Endothelial cell of umbilical vein (primary cell): ENCODE measurements around the gene NUCKS1. TPM values are rescaled to one million over a fixed set of nuclear protein-coding genes. Genes with fewer than 3 reads are reported as not detected.

Experiments
- BruUV-seq: library from RNA; stranded (reverse); fragments of 400-500 nt; replicated peaks from 2 replicates; lab custom pipeline; 2021; lab: Mats Ljungman, UMichigan
- CTCF ChIA-PET: fragments of 300-600, 350-600 bp; sonication (Branson Sonifier 250); formaldehyde crosslinking; loops from one replicate; lab custom pipeline; 2021; ENCODE audit warnings: antibody characterized with exemption, inconsistent platforms; lab: Charles Lee
- POLR2A ChIA-PET: fragments of 300-600, 350-600 bp; sonication (Branson Sonifier 250); formaldehyde crosslinking; loops from one replicate; lab custom pipeline; 2021; ENCODE audit warnings: antibody characterized with exemption, inconsistent platforms; lab: Charles Lee
- DNase-seq: peaks from one replicate; pipeline ENCODE4 v3.0.0-alpha.2; 2011; ENCODE audit warnings: low read depth, low spot score
- FAIRE-seq: peaks from 2 replicates; lab custom pipeline; 2011; peaks lifted over from hg19 to GRCh38; lab: Jason Lieb, UNC
- H2AFZ ChIP-seq: 2 replicates; pipeline ENCODE4 v1.6.0; 2012; ENCODE audit warnings: low read depth, low read length, control low read depth, inconsistent platforms
- H3K27ac ChIP-seq: 2 replicates; pipeline ENCODE4 v1.5.1; 2011; ENCODE audit warnings: low read depth, mild to moderate bottlenecking, control low read depth, low read length, moderate library complexity; ENCODE audit not compliant: insufficient read depth
- H3K27me3 ChIP-seq, 2 experiments: 2 replicates each; pipeline versions ENCODE4 v1.6.0 to v1.6.1; 2011; ENCODE audit warnings: low read length in 2 of 2, mixed read lengths in 1 of 2; ENCODE audit not compliant: control insufficient read depth in 2 of 2, insufficient read depth in 2 of 2
- H3K36me3 ChIP-seq, 2 experiments: 2 replicates in 1 of 2; 3 replicates in 1 of 2; pipeline ENCODE4 v1.5.1; 2011; ENCODE audit warnings: low read length in 2 of 2, mild to moderate bottlenecking in 1 of 2, moderate library complexity in 1 of 2; ENCODE audit not compliant: control insufficient read depth in 2 of 2, insufficient read depth in 2 of 2; ENCODE audit errors: extremely low read depth in 1 of 2
- H3K4me1 ChIP-seq: 3 replicates; pipeline ENCODE4 v1.5.1; 2011; ENCODE audit warnings: mild to moderate bottlenecking, low read length; ENCODE audit not compliant: control insufficient read depth, insufficient read depth; ENCODE audit errors: extremely low read depth
- H3K4me2 ChIP-seq: 2 replicates; pipeline ENCODE4 v1.6.1; 2011; ENCODE audit warnings: low read length, control low read depth, mixed read lengths; ENCODE audit not compliant: insufficient read depth
- H3K4me3 ChIP-seq, 3 experiments: fragments of 200-600 bp in 1 of 3; sonication (generic), shearing (Covaris generic) in 1 of 3; replicated peaks in 1 of 3; 2 replicates each; pipeline ENCODE4 v1.5.1; 2011 to 2016; ENCODE audit warnings: control low read depth in 3 of 3, low read length in 3 of 3, mild to moderate bottlenecking in 2 of 3, inconsistent platforms in 1 of 3, low read depth in 1 of 3, moderate library complexity in 1 of 3; ENCODE audit not compliant: insufficient read depth in 1 of 3
- H3K79me2 ChIP-seq: 2 replicates; pipeline ENCODE4 v1.6.0; 2012; ENCODE audit warnings: low read length, inconsistent platforms; ENCODE audit not compliant: control insufficient read depth, insufficient read depth
- H3K9ac ChIP-seq: replicated peaks from 2 replicates; pipeline ENCODE3; 2011; ENCODE audit warnings: low read length, control low read depth; ENCODE audit not compliant: insufficient read depth; ENCODE audit errors: extremely low read depth
- H3K9me1 ChIP-seq: replicated peaks from 3 replicates; pipeline ENCODE4 v1.6.0; 2011; ENCODE audit warnings: mild to moderate bottlenecking, low read length; ENCODE audit not compliant: control insufficient read depth, insufficient read depth; ENCODE audit errors: extremely low read depth
- H3K9me3 ChIP-seq: replicated peaks from 2 replicates; pipeline ENCODE4 v1.5.1; 2012; ENCODE audit warnings: low read length, inconsistent platforms; ENCODE audit not compliant: control insufficient read depth, insufficient read depth
- H4K20me1 ChIP-seq: replicated peaks from 2 replicates; pipeline ENCODE3; 2011; ENCODE audit warnings: mild to moderate bottlenecking, low read length; ENCODE audit not compliant: control insufficient read depth, insufficient read depth; ENCODE audit errors: extremely low read depth
- EZH2 ChIP-seq: IDR thresholded peaks from 2 replicates; pipeline ENCODE4 v1.6.1; 2012; ENCODE audit warnings: borderline replicate concordance, low read depth, mild to moderate bottlenecking, moderate library complexity, low read length, inconsistent platforms; ENCODE audit not compliant: severe bottlenecking
- FOS ChIP-seq: IDR thresholded peaks from 2 replicates; pipeline ENCODE4 v1.6.1; 2011; ENCODE audit warnings: mild to moderate bottlenecking, low read length, moderate library complexity, borderline replicate concordance; ENCODE audit not compliant: insufficient read depth
- GATA2 ChIP-seq: IDR thresholded peaks from 2 replicates; pipeline ENCODE4 v1.7.0; 2011; ENCODE audit warnings: low read depth, mild to moderate bottlenecking, moderate library complexity, mixed read lengths, low read length; ENCODE audit not compliant: insufficient read length, insufficient read depth
- JUN ChIP-seq: IDR thresholded peaks from 2 replicates; pipeline ENCODE4 v1.6.1; 2011; ENCODE audit warnings: borderline replicate concordance, low read depth; ENCODE audit not compliant: insufficient read length, insufficient read depth
- MYC ChIP-seq: IDR thresholded peaks from one replicate; pipeline ENCODE4 v1.6.1; 2011; ENCODE audit warnings: mild to moderate bottlenecking, low read depth, low read length
- POLR2A ChIP-seq: IDR thresholded peaks from 2 replicates; pipeline ENCODE4 v1.6.1; 2012; ENCODE audit warnings: low read depth, mild to moderate bottlenecking, control low read depth, low read length
- POLR2AphosphoS5 ChIP-seq: IDR thresholded peaks from 2 replicates; pipeline ENCODE4 v1.6.1; 2012; ENCODE audit warnings: low read depth, mild to moderate bottlenecking, control low read depth, low read length, moderate library complexity; ENCODE audit not compliant: insufficient read depth
- dilution Hi-C: fragments of 300-500 bp; cut with MboI; formaldehyde crosslinking; loops from one replicate; pipeline ENCODE4 v1.15.0; 2019; ENCODE audit warnings: low sequenced_read_pairs; ENCODE audit not compliant: extremely low pct_ligation_motif_present
- intact Hi-C: fragments of 100-400 bp; cut with micrococcal nuclease; formaldehyde crosslinking; loops from one replicate; pipeline ENCODE4 v1.10.0; 2022
- polyA plus RNA-seq, 4 experiments: library from polyadenylated mRNA; depleted of rRNA in 3 of 4; stranded (reverse) in 3 of 4; unstranded in 1 of 4; fragments of >200 nt; gene quantifications; 2 replicates each; pipeline versions ENCODE4 v1.2.1 to v1.2.3, GENCODE V29; 2011 to 2012; ENCODE audit warnings: missing spikeins in 1 of 4
- total RNA-seq: library from RNA; stranded (reverse); gene quantifications from 2 replicates; pipeline ENCODE4 v1.2.3, GENCODE V29; 2021
- TF ChIP-seq, protein P1 (sequence below): IDR thresholded peaks from 2 replicates; pipeline ENCODE4 v1.6.1; 2011; ENCODE audit not compliant: insufficient read depth, insufficient read length
- TF ChIP-seq, protein P2 (sequence below), 2 donors: IDR thresholded peaks; 1 replicate in 1 of 2; 2 replicates in 1 of 2; pipeline ENCODE4 v1.5.1; 2011; ENCODE audit warnings: low read length in 2 of 2, mild to moderate bottlenecking in 2 of 2, moderate library complexity in 2 of 2, control low read depth in 1 of 2, inconsistent platforms in 1 of 2, low read depth in 1 of 2; ENCODE audit not compliant: insufficient read depth in 1 of 2; ENCODE audit errors: extremely low read depth in 1 of 2

NUCKS1 gene
- total and polyA plus RNA-seq, 2 donors (not counting 3 experiments of a cell fraction or from before 2014, with no cell fraction given), result 53.7 to 282 TPM

DNA sequence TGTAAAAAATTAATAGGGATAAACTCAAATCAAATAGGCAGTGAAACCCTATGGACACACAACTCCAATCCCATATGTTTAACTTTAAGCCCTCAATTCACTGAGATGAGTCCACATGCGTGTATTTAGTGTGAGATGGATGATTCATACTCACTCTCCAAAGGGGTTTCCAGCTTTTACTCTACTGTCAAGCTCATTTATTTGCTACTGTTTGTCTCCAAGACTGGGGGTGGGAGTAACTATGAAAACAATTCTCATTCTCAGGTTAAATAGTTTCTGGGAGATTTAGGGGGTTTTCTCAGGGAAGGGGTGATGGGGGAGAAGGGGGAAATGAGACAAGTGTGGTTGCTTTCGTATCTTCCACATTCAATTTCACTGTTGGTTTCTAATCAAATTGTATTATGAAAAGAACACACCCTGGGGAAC, 22.6 kb upstream of the NUCKS1 start:
- POLR2A ChIA-PET, result no interaction called here
- dilution Hi-C loops (no loop called here), intact Hi-C loops (no loop called here)
- Histone ChIP-seq H3K9ac (no peak overlapping the region), H3K9me1 (no peaks in the 10 kb centered on the region), H2AFZ (no peak overlapping the region), H4K20me1 (no peaks in the 10 kb centered on the region), H3K27ac (no peak overlapping the region), H3K36me3 (peaks cover 0 to 2% of the 10 kb centered on the region in 2 experiments), H3K9me3 (no peaks in the 10 kb centered on the region), H3K79me2 (no peaks in the 10 kb centered on the region), H3K4me1 (peaks cover 8% of the 10 kb centered on the region), H3K27me3 (no peaks in the 10 kb centered on the region), H3K4me2 (no peak overlapping the region), H3K4me3 (no peak overlapping the region)
- FAIRE-seq (no peak), DNase-seq (no peak)
- no TSS peak for BruUV-seq
- CTCF ChIA-PET, result interaction anchor here (2.1 kb wide), 1 partner anchor 14 kb away, joined by 5 read pairs; no protein-coding TSS in a partner anchor
- no peak for TF ChIP-seq JUN
- TF ChIP-seq GATA2, result no peak

DNA sequence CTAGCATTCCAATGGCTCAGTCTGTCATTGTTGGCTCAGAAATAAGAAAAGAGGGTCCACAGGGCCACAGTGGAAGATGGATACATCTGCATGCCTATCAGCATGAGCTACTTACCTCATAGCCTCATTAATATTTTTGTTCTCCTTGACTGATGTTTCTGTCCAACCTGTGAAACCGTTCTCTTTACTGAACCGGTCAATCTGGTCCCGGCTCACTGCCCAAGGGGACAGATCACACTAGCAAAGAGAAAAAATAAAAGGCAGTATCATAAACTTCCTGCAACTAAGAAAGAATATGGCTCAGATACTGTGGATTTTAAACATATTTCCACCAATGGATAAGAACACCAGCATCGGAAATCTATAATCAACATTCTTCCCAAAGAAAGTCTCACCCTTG, 20.6 kb upstream of the NUCKS1 start:
- Histone ChIP-seq H3K4me1 (peaks cover 11% of the 10 kb centered on the region), H3K36me3 (peaks cover 0 to 2% of the 10 kb centered on the region in 2 experiments), H4K20me1 (no peaks in the 10 kb centered on the region), H3K4me3 (no peak overlapping the region), H3K9me3 (no peaks in the 10 kb centered on the region), H3K27ac (no peak overlapping the region), H3K9me1 (no peaks in the 10 kb centered on the region), H3K4me2 (no peak overlapping the region), H2AFZ (no peak overlapping the region), H3K9ac (no peak overlapping the region), H3K79me2 (no peaks in the 10 kb centered on the region), H3K27me3 (no peaks in the 10 kb centered on the region)
- no TSS peak for BruUV-seq
- dilution Hi-C loops, result no loop called here
- DNase-seq (no peak), FAIRE-seq (no peak)
- intact Hi-C loops, result no loop called here
- ChIA-PET POLR2A (no interaction called here), CTCF (interaction anchor here (1.0 kb wide), 1 partner anchor 11 kb away, joined by 3 read pairs; no protein-coding TSS in a partner anchor)
- TF ChIP-seq JUN (no peak), POLR2AphosphoS5 (no peak), GATA2 (no peak), FOS (no peak), EZH2 (no peak), MYC (no peak), POLR2A (no peak)
- TF ChIP-seq, protein P1, sequence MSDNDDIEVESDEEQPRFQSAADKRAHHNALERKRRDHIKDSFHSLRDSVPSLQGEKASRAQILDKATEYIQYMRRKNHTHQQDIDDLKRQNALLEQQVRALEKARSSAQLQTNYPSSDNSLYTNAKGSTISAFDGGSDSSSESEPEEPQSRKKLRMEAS, result no peak
- TF ChIP-seq, protein P2, sequence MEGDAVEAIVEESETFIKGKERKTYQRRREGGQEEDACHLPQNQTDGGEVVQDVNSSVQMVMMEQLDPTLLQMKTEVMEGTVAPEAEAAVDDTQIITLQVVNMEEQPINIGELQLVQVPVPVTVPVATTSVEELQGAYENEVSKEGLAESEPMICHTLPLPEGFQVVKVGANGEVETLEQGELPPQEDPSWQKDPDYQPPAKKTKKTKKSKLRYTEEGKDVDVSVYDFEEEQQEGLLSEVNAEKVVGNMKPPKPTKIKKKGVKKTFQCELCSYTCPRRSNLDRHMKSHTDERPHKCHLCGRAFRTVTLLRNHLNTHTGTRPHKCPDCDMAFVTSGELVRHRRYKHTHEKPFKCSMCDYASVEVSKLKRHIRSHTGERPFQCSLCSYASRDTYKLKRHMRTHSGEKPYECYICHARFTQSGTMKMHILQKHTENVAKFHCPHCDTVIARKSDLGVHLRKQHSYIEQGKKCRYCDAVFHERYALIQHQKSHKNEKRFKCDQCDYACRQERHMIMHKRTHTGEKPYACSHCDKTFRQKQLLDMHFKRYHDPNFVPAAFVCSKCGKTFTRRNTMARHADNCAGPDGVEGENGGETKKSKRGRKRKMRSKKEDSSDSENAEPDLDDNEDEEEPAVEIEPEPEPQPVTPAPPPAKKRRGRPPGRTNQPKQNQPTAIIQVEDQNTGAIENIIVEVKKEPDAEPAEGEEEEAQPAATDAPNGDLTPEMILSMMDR (IDR thresholded peaks at IDR 0.05; ENCODE audit: extremely low read depth in 1 of 2, insufficient read depth in 1 of 2, low read depth in 1 of 2, low read length in 2 of 2), result no peak
